NCI-H69 (cell line): ENCODE data around the gene OR8G5.

Source experiments
- DNase-seq: peaks from one replicate; lab custom pipeline; 2025; lab: John Stamatoyannopoulos, UW

Gene OR8G5

GRCh38 chr11:124285610-124286344 lies 29.6 kb downstream of the OR8G5 start:
- DNase-seq, result no peak

GRCh38 chr11:124294687-124295086 lies 38.5 kb downstream of the OR8G5 start:
- no peak for DNase-seq

- DNase-seq, result no peak
These were observed 39.8 kb downstream of the OR8G5 start for GRCh38 chr11:124296016-124296415.

- DNase-seq, result no peak
These were observed 41.7 kb downstream of the OR8G5 start for GRCh38 chr11:124297921-124298320.

- no peak for DNase-seq
These were observed 45.4 kb downstream of the OR8G5 start for GRCh38 chr11:124301548-124301947.

GRCh38 chr11:124302347-124303125 lies 46.4 kb downstream of the OR8G5 start:
- no peak for DNase-seq

- no peak for DNase-seq
These were observed 50.9 kb downstream of the OR8G5 start for GRCh38 chr11:124307093-124307492.

GRCh38 chr11:124310721-124311120 lies 54.5 kb downstream of the OR8G5 start:
- no peak for DNase-seq

GRCh38 chr11:124311269-124311668 lies 55.1 kb downstream of the OR8G5 start:
- no peak for DNase-seq

- DNase-seq, result no peak
These were observed 55.5 kb downstream of the OR8G5 start for GRCh38 chr11:124311670-124312069.

- no peak for DNase-seq
These were observed 57.0 kb downstream of the OR8G5 start for GRCh38 chr11:124313131-124313530.

- no peak for DNase-seq
These were observed 57.7 kb downstream of the OR8G5 start, which contains the start of gene OR8D1 for GRCh38 chr11:124313849-124314248. OR8D1 (minus strand) TSS chr11:124313949; CDS start chr11:124310766, 3,183 bp downstream.

GRCh38 chr11:124315052-124315451 lies 58.9 kb downstream of the OR8G5 start:
- DNase-seq, result no peak
